Activated T-cell treated with anti-CD3 and anti-CD28 coated beads for 48 hours (primary cell): ENCODE data around the gene CCNE1.
"Not testable (repeated sequence)": the region's sequence is repeated elsewhere in the genome, so short reads cannot be mapped to it uniquely, and the experiment has no call there.

Experiments
- DNase-seq: peaks from one replicate; pipeline ENCODE4 v3.0.0-alpha.2; 2020; ENCODE audit warnings: low read depth

CCNE1 gene

GRCh38 chr19:29787281-29787680, 24.5 kb upstream of the CCNE1 start:
- no peak for DNase-seq

- no peak for DNase-seq
These were observed 22.8 kb upstream of the CCNE1 start for GRCh38 chr19:29789007-29789406.

GRCh38 chr19:29793116-29793727, 18.6 kb upstream of the CCNE1 start:
- DNase-seq: no peak

DNA sequence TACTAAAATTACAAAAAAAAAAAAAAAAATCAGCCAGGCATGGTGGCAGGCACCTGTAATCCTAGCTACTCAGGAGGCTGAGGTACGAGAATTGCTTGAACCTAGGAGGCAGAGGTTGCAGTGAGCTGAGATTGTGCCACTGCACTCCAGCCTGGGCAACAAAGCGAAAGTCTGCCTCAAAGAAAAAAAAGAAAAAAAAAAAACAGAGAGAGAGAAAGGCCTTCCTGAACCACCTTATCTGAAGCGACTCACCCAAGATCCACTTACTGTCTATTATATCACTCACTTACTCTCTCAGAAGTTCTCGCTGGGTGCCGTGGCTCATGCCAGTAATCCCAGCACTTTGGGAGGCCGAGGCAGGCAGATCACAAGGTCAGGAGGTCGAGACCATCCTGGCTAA, 17.3 kb upstream of the CCNE1 start:
- not testable (repeated sequence) for DNase-seq

DNA sequence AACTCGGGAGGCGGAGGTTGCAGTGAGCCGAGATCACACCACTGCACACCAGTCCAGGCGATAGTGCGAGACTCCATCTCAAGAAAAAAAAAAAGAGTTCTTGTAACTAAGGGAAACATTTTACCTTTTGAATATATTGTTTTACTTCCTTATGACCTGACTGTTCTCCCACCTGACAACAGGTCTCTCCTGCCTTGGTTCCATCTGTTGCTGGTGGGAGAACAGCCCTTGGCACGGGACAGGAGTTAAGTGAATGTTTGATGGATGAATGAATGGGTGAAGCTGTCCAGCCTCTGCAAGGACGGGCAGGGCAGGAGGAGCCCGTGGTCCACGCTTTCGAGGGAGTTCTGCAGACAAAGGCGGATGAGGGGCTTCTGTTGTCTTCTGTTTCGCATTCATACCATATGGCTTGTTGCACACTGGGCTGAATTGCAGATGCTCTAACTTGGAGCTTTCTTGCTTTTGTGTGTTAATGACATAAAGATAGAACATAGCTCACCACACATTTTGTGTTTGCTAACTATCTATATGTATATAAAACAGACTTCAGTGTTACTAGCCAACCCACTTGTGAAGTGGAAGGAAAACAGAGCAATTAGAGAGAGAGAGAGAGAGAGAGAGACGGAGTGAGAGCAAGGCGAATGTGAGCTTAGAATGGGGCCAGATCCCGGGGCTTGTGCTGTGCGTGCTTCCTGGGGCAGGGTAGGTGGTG, 16.2 kb upstream of the CCNE1 start:
- no peak for DNase-seq

DNA sequence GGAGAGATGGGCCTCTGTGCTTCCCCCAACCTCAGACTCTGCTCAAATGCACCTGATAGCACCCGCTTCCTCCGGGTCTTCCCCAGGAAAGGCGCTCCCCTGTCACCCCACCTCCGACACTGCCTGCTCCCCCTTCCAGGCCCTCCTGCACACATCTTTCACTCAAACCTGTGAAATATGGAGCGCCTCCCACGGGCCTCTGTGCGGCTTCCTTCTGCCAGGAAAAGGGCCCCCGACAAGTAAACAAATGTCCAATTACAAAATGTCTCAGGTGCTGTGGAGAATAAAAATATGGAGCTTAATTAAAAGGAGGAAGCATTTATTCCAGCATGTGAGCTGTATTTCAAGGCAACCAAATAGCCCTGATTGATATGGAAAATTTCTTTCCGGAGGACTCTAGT, 15.6 kb upstream of the CCNE1 start:
- DNase-seq: no peak

DNA sequence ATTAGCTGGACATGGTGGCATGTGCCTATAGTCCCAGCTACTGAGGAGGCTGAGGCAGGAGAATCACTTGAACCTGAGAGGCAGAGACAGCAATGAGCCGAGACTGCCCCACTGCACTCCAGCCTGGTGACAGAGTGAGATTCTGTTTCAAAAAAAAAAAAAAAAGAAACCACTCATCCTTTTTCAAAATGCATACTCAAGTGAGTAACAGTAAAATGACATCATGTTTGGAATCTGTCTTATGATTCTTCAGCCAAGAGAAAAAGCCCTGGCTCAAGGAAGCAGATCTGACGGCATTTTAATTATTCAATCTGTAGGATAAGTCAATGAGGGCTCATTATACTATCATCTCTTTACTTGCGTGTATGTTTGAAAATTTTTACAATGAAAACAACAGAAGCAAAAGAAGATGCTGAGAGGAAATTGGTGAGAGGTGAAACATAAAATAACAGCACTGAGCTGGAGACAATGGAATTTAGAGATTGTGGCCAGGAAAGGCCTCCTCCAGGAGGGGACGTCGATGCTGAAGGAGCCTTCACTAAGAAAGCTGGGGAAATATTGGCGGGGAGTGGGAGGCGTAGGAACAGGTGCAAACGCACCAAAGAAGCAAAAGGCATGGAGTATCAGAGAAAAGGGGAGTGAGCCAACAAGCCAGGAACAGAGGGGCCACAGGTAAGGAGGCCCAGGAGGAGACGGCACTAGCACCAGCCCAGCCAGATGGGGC, 12.9 kb upstream of the CCNE1 start:
- DNase-seq: no peak

GRCh38 chr19:29800100-29800825, 11.5 kb upstream of the CCNE1 start:
- no peak for DNase-seq

DNA sequence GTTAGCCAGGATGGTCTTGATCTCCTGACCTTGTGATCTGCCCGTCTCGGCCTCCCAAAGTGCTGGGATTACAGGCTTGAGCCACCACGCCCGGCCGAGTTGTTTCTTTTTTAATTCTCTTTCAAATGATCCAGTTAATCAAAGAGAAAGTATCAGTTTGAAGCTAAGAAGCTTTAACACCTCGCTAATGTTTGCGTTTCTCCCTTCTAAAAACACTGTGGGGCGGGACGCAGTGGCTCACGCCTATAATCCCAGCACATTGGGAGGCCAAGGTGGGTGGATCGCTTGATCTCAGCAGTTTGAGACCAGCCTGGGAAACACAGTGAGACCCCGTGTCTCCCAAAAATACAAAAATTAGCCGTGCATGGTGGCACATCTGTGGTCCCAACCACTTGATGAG, 7.8 kb upstream of the CCNE1 start:
- DNase-seq: not testable (repeated sequence)

GRCh38 chr19:29804493-29804892, 7.3 kb upstream of the CCNE1 start:
- no peak for DNase-seq

DNA sequence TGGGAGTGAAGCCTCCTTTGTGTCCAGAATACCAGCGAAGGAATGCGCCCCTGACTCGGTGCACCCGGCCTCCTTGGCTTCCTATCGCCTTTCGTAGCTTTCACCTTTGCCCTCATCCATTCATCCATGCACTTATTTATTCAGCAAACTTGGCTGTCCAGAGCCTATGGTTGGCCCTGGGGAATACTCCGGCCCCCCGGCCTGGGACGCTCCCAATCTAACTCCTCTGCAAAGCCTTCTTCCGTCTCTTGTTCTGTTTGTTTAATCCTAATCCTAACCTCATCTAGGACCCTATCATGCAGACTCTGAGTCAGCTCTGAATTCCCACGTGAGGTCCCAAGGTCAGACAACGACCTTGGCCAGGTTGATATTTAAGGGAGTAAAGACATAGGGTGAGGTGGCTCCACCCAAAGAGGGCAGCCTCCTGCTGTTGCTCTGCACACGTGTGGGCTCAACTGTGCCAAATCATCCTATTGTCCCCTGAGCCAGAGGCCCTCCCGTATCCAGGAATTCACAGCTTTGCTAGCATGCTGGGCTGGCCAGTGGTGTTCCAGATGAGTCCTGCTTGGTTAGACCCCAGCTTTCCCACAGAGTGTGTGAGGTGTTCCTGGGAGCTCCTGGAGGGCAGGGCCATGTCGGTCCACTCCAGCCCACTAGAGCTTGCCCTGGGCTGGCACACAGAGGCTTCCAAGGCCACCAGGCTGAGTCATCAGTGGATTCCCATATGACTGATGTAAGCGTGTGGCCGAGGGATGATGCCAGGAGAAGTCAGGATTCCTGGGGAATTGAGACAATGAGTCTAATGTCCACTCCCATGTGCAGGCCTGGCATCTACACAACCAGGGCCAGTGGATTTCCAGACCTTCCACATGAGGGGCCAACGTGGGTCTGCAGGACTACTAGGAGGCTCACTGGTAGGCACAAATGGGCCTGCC, 6.5 kb upstream of the CCNE1 start:
- DNase-seq: no peak

GRCh38 chr19:29806098-29806866, 5.5 kb upstream of the CCNE1 start:
- no peak for DNase-seq

DNA sequence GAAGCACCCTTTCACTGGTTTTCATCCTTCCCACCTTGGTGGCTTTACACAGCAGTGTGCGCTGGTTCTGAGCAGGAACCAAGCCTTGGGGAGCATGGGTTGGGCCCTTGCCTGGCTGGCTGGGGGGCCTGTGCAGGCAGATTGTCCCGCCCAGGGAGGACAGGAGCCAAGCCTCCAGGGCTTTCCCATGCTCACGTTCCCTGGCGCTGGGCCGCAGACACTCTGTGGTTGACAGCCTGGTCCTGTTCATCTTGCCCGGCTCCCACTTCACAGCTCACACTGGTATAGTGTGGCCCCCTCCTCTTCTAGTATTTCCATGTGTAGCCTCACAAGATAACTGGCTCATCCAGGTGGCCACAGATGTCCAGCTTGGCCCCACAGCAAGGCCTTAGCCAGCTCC, 4.6 kb upstream of the CCNE1 start:
- no peak for DNase-seq

DNA sequence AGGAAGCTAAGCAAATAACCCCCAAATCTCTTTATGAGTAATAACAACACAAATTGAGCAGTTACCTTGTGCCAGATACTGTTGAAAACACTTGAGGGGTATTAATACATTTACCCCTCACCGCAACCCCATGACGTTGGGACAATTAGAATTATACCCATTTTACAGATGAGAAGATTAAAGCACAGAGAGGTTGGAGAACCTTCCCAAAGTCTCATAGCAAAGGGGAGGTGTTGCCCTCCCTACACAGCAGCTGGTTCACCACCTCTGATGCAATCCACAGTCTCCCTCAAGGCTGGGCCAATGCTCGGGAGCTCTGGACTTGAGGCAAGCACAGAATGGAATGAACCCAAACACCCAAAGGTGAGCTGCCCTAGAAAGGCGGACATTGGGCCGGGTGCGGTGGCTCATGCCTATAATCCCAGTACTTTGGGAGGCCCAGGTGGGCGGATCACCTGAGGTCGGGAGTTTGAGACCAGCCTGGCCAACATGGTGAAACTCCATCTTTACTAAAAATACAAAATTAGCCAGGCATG, 3.9 kb upstream of the CCNE1 start:
- no peak for DNase-seq

- DNase-seq: no peak
These were observed 1.8 kb upstream of the CCNE1 start for GRCh38 chr19:29809795-29810503.

GRCh38 chr19:29810504-29810871, 1.3 kb upstream of the CCNE1 start:
- no peak for DNase-seq

DNA sequence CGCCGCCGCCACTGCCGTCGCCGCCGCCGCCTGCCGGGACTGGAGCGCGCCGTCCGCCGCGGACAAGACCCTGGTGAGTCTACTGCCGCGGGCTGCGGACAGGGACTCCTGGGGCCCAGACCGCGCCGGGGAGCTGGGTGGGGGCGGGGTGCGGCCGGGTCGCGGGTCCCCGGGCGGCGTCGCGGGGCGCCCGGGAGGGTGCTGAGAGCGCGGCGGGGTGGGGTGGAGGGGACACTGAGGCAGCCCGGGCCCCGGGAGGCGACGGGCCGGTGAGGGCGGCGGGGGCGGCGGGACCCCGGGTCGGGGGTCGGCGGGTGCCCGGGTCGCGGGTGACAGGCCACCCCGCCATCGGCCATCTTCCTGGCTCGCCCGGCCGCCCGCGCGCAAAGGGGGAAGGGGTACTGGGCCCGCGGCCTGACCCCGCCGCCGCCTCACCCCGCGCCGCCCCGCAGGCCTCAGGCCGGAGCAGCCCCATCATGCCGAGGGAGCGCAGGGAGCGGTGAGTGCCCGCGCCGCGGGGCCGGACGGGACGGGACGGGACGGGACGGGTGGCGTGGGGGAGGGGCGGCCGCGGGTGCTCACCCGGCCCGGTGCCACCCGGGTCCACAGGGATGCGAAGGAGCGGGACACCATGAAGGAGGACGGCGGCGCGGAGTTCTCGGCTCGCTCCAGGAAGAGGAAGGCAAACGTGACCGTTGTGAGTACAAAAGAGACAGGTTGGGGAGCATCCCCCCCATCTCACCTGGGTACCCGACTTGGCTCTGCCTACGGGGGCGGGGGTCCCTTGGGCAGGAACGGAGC, 489 bp downstream of the CCNE1 start:
- DNase-seq: peak; percentile 14

DNA sequence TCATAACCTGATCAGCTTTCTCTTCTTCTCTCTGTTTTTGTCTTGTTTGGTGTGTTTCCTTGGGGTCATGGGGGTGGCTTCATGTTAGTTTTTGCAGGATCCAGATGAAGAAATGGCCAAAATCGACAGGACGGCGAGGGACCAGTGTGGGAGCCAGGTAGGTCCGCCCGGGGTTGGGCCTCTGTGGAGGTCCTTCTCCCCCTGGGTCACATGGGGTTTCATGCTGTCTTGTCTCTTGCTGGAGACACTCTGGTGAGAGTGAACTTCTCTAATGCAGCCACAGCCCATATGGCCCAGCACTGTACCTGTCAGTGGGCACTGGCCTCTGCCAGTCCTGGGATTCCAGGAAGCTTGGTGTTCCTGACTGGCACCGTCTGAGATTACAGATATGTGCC, 1.1 kb downstream of the CCNE1 start:
- DNase-seq: no peak

DNA sequence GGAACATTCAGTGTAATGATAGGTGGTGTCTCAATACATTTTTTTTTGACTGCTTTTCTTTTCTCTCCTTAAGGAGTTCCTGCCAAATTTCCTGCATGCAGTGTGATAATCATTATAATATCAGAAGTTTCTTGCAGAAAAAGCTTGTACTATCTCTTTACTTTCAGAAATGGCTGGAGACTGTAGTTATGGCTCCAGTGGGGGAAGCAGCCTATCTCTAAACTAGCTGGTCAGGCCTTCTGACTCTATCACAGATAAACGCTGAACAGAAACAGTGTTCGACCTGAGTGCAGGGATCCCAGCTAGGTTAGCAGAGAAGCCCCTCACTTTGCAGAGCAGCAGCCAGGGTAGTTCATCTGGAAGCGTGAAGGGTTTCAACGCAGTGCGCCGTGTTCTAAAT, 1.9 kb downstream of the CCNE1 start:
- no peak for DNase-seq
